ENCODE results near the gene ZCWPW1.

- TF ChIP-seq POLR2AphosphoS5 (IDR thresholded peaks at IDR 0.05; ENCODE audit: low read depth, low read length) = no peak
- TF ChIP-seq POLR2A (IDR thresholded peaks at IDR 0.05; ENCODE audit: control extremely low read depth in 1 of 2, low read depth in 2 of 2, low read length in 2 of 2) = no peak
- TF ChIP-seq TAF1 (IDR thresholded peaks at IDR 0.05; ENCODE audit: low read depth, low read length) = no peak
These were observed 39.3 kb upstream of the ZCWPW1 start for GRCh38 chr7:100467638-100468373.
